Heart right ventricle (tissue), 16 donors: ENCODE results near the gene CYB561A3. TPM values are rescaled to one million over a fixed set of nuclear protein-coding genes. Genes with fewer than 3 reads are reported as not detected.
A peak's percentile ranks its signal among the peaks of the same experiment; 100 is the strongest.

Source experiments
- ATAC-seq, 8 donors: fragments of 200-7000 bp; cut with Tn5 transposase; one replicate each; pipeline ENCODE4 v1.9.1; 2020; ENCODE audit warnings: mild to moderate bottlenecking in 8 of 8, moderate library complexity in 8 of 8, moderate number of reproducible peaks in 1 of 8
- DNase-seq, 2 donors: peaks; one replicate each; pipeline ENCODE4 v3.0.0-alpha.2; 2020
- H3K27ac ChIP-seq, 10 donors: fragments of 200-600 bp; sonication (generic) in 2 of 10; one replicate each; pipeline versions ENCODE4 v1.5.0 to v1.8.0; 2020 to 2022; ENCODE audit warnings: mild to moderate bottlenecking in 3 of 10
- H3K27me3 ChIP-seq, 7 donors: fragments of 200-600 bp; one replicate each; pipeline ENCODE4 v1.8.0; 2021 to 2022; ENCODE audit warnings: mild to moderate bottlenecking in 2 of 7
- H3K36me3 ChIP-seq, 9 donors: fragments of 200-600 bp; sonication (generic) in 1 of 9; one replicate each; pipeline versions ENCODE4 v1.5.0 to v1.8.0; 2020 to 2022; ENCODE audit warnings: mild to moderate bottlenecking in 2 of 9
- H3K4me1 ChIP-seq, 9 donors: fragments of 200-600 bp; sonication (generic) in 1 of 9; one replicate each; pipeline versions ENCODE4 v1.5.0 to v1.8.0; 2020 to 2022; ENCODE audit warnings: mild to moderate bottlenecking in 4 of 9
- H3K4me3 ChIP-seq, 10 donors: fragments of 200-600 bp; sonication (generic) in 2 of 10; one replicate each; pipeline versions ENCODE4 v1.5.0 to v1.8.0; 2020 to 2022; ENCODE audit warnings: mild to moderate bottlenecking in 7 of 10, moderate library complexity in 2 of 10
- H3K9me3 ChIP-seq, 11 donors: fragments of 200-600 bp in 10 of 11; sonication (generic) in 2 of 11; one replicate each; pipeline versions ENCODE4 v1.5.0 to v1.8.0; 2013 to 2022; ENCODE audit warnings: mild to moderate bottlenecking in 2 of 11, control low read depth in 1 of 11, moderate library complexity in 1 of 11
- CTCF ChIP-seq, 9 donors: fragments of 200-600 bp; sonication (generic) in 2 of 9; IDR thresholded peaks; one replicate each; pipeline versions ENCODE4 v1.5.0 to v1.8.0; 2021 to 2022; ENCODE audit warnings: antibody characterized with exemption in 9 of 9, mild to moderate bottlenecking in 5 of 9, moderate library complexity in 1 of 9
- WGBS, 2 donors: extraction: QIAGEN DNeasy Blood & Tissue Kit; methylation state at CpG; one replicate each; pipeline ENCODE4 v1.1.7; 2013; ENCODE audit warnings: inconsistent platforms in 1 of 2; 5-methylcytosine and 5-hydroxymethylcytosine counted together
- intact Hi-C, 10 donors: fragments of 100-400 bp; cut with DNase I; formaldehyde crosslinking; loops; one replicate each; pipeline versions ENCODE4 v1.11.1 to v1.14.2; 2022
- polyA plus RNA-seq, 2 donors: library from polyadenylated mRNA; stranded (reverse); fragments of 200-250 nt; gene quantifications; one replicate each; pipeline ENCODE4 v1.2.3, GENCODE V29; 2013
- total RNA-seq, 10 donors: library from RNA; stranded (reverse); fragmentation: NEBNext Ultra II Directional in 3 of 10; extraction: Animal tissue kit (Norgen Biotek cat#: 25700) in 3 of 10; gene quantifications; one replicate each; pipeline versions ENCODE4 v1.2.1 to v1.2.4, GENCODE V29; 2021 to 2023
- donor health status: Arrhythmogenic right ventricular cardiomyopathy.
- donor health status: ischemic (EF 13 %, LVEDD 7.1; RV severe dilation, severe dysfunction).
- donor health status: healthy with polysubstance abuse.
- donor health status: DM: no; HTN: yes; CAD: no.
- donor health status: DM: no; HTN: no; CAD: no.
- donor health status: ischemic (EF 25% LVEDD 6.9; RV normal size, moderate dysfunction).
- donor health status: ischemic (EF 25% LVEDD 5.7; RV mildly dilated, moderate dysfunction).
- donor health status: healthy.
- donor health status: DM: yes; HTN: yes; CAD: no.
- donor health status: Ischemic cardiomyopathy.
- donor health status: ischemic (EF 35%, LVEDD 5.7; RV mildly dilated, moderate dysfunction).
- donor health status: nonischemic (EF 11% LVEDD 7.7; RV severe dilation, severe dysfunction).
- donor health status: DM: yes; HTN: yes; CAD: no.
- donor health status: PGD.
- donor health status: ischemic (EF 29% LVEDD 5.4; RV normal size, mild dysfunction).
- donor health status: nonischemic (EF 23%, LVEDD 6.1; RV moderate dilation, normal function).

Gene CYB561A3
- total and polyA plus RNA-seq, 12 donors, result 6.0 to 18.6 (median 10.5) TPM

- Histone ChIP-seq H3K4me1 (peaks cover 0 to 12% (median 0%) of the 10 kb centered on the region in 9 donors), H3K4me3 (no peak overlapping the region), H3K9me3 (no peaks in the 10 kb centered on the region), H3K27me3 (no peaks in the 10 kb centered on the region), H3K36me3 (peaks cover 0 to 72% (median 9%) of the 10 kb centered on the region in 9 donors), H3K27ac (no peak overlapping the region)
- no peak for DNase-seq
- ATAC-seq, result no peak
- TF ChIP-seq CTCF (IDR thresholded peaks at IDR 0.05), result no peak
- intact Hi-C loops, result no loop called here
- WGBS, 2 donors, result 87 to 90% methylated on average over 8 of the region's 8 CpGs
These were observed 11.2 kb upstream of the CYB561A3 start for GRCh38 chr11:61372659-61373420.

GRCh38 chr11:61370349-61371005, 8.8 kb upstream of the CYB561A3 start:
- 93 to 95% methylated on average over 8 of the region's 8 CpGs for WGBS, 2 donors
- no peaks in the 10 kb centered on the region for H3K27me3 ChIP-seq
- intact Hi-C loops, result no loop called here
- ATAC-seq (no peak), DNase-seq (no peak)
- no peak overlapping the region for H3K4me3 ChIP-seq
- TF ChIP-seq CTCF (IDR thresholded peaks at IDR 0.05), result no peak
- H3K27ac ChIP-seq, result peak overlapping the region in 3 of 10 donors; percentile 27 to 49 (median 37)
- H3K36me3 ChIP-seq, result peaks cover 0 to 80% (median 31%) of the 10 kb centered on the region in 9 donors
- H3K4me1 ChIP-seq, result peaks cover 0 to 12% (median 0%) of the 10 kb centered on the region in 9 donors
- H3K9me3 ChIP-seq, result no peaks in the 10 kb centered on the region

- peaks cover 0 to 12% (median 0%) of the 10 kb centered on the region in 9 donors for H3K4me1 ChIP-seq
- intact Hi-C loops, result loop anchor here in 1 of 10 donors (5.0 kb wide), 1 partner anchor 37 kb away; the partner anchor contains the start of genes DDB1 and TKFC
- H3K36me3 ChIP-seq, result peaks cover 0 to 81% (median 40%) of the 10 kb centered on the region in 9 donors
- H3K27ac ChIP-seq, result peak overlapping the region in 3 of 10 donors; percentile 27 to 49 (median 37)
- DNase-seq (peak; percentile 39 to 44), ATAC-seq (peak; percentile 68 to 93 (median 81))
- no peak overlapping the region for H3K4me3 ChIP-seq
- WGBS, 2 donors, result 82 to 89% methylated on average over 9 of the region's 9 CpGs
- TF ChIP-seq CTCF (IDR thresholded peaks at IDR 0.05), result no peak
- H3K27me3 ChIP-seq, result no peaks in the 10 kb centered on the region
- no peaks in the 10 kb centered on the region for H3K9me3 ChIP-seq
These were observed 8.0 kb upstream of the CYB561A3 start for GRCh38 chr11:61369372-61370348.
